PFSK-1 (cell line): Measurements from ENCODE around the gene HDAC4.

Experiments
- POLR2AphosphoS5 ChIP-seq: IDR thresholded peaks from 2 replicates; pipeline ENCODE4 v1.6.1; 2012; ENCODE audit warnings: low read depth, mild to moderate bottlenecking, control low read depth, low read length, moderate library complexity
- SIN3A ChIP-seq: IDR thresholded peaks from 2 replicates; pipeline ENCODE4 v1.6.1; 2012; ENCODE audit warnings: mild to moderate bottlenecking, low read length, moderate library complexity, borderline replicate concordance; ENCODE audit not compliant: insufficient read depth
- TAF1 ChIP-seq: IDR thresholded peaks from 2 replicates; pipeline ENCODE4 v1.6.1; 2012; ENCODE audit warnings: low read length, control low read depth, borderline replicate concordance; ENCODE audit not compliant: insufficient read depth

GRCh38 chr2:239096676-239097427, 304.0 kb downstream of the HDAC4 start:
- TF ChIP-seq TAF1 (no peak), SIN3A (no peak), POLR2AphosphoS5 (no peak)
